HG02798 (cell line): Measurements from ENCODE around the gene ARL1.
"Not testable (repeated sequence)": the region's sequence is repeated elsewhere in the genome, so short reads cannot be mapped to it uniquely, and the experiment has no call there.

Source experiments
- ATAC-seq: cut with Tn5 transposase; IDR thresholded peaks from one replicate; pipeline ENCODE4 v1.9.1; 2021; ENCODE audit warnings: mild to moderate bottlenecking; ENCODE audit not compliant: unreplicated experiment, poor library complexity

Gene ARL1

GRCh38 chr12:101407436-101408345 lies at the start of gene ARL1:
TSS of gene ARL1 (minus strand) at chr12:101407772. CDS start at chr12:101407645, 127 bp downstream.
- peak; percentile 89 for ATAC-seq

- ATAC-seq = no peak
Observed at GRCh38 chr12:101455685-101456084, 48.1 kb upstream of the ARL1 start.

- ATAC-seq = no peak
Observed at GRCh38 chr12:101441461-101442224, 34.1 kb upstream of the ARL1 start.

DNA sequence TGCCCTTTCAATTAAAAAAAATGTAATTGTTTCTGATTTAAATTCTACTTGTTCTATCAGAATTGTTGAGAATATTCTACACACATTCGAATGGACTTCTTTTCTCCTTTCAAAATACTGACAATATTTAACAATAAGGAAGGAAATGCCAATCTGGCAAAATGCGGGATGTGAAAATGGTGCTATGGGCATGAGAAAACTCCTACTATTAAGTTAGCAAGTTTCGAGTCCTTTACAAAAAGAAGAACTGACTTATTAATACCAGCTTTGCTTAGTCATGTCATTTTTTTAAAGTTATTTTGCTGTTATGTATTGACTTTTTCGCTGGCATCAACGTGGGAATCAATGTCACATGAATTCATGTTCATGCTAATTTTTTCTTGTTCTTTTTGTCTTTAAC lies 31.7 kb upstream of the ARL1 start:
- ATAC-seq = no peak

DNA sequence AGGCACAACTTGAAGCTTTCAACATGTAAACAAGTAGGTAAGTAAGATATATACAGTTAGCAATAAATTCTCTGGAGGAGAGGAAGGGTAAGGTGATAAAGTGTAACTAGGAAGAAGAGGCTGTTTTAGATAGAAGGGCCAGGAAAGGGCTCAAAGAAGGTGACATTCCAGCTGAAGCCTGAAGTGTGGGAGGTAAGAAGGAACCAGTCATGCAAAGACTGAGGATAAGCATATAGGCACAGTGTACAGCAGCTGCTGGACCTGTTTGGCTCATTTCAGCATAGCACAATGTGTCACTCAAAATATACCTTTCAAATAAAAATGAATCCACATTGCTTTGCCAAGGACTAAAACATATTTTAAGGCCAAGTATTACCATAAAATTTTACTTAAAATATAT lies 28.6 kb upstream of the ARL1 start:
- no peak for ATAC-seq

- no peak for ATAC-seq
Observed at GRCh38 chr12:101430456-101430855, 22.9 kb upstream of the ARL1 start.

- no peak for ATAC-seq
Observed at GRCh38 chr12:101424620-101425019, 17.0 kb upstream of the ARL1 start.

DNA sequence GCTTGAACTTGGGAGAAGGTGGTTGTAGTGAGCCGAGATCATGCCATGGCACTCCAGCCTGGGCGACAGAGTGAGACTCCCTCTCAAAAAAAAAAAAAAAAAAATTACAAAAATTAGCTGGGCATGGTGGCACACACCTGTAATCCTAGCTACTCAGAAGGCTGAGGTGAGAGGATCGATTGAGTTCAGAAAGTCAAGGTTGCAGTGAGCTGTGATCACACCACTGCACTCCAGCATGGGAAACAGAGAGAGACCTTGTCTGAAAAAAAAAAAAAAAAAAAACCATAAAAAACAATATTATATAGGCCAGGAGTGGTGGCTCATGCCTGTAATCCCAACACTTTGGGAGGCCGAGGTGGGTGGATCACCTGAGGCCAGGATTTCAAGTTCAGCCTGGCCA lies 14.5 kb upstream of the ARL1 start:
- not testable (repeated sequence) for ATAC-seq

GRCh38 chr12:101415228-101415627 lies 7.7 kb upstream of the ARL1 start:
- no peak for ATAC-seq

DNA sequence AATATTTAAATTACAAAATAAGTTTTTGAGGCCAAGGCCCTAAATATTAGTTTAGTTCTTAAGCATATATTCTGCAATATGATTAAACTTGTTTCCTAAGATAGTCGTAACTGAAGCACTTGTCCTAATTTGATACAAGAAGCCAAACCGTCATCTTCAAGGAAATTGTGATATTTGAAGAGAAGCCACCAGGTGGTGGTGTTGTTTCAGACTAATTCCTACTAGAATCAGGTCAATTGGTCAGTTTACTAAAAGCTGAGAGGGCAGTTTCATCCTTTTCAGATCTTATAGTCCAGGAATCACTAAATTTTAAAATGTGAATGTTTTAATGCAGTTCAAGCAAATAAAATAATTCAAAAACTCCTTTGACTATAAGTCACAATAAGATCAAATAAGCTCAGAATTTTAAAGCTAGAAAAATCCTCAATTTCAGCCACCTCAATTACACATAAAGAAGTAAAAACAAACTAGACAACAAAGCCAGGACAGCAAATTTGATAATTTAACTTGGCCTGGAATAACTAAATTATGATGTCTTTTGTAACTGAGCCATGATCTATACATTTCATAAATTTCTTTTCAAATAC lies 7.1 kb upstream of the ARL1 start:
- ATAC-seq = peak; percentile 63

DNA sequence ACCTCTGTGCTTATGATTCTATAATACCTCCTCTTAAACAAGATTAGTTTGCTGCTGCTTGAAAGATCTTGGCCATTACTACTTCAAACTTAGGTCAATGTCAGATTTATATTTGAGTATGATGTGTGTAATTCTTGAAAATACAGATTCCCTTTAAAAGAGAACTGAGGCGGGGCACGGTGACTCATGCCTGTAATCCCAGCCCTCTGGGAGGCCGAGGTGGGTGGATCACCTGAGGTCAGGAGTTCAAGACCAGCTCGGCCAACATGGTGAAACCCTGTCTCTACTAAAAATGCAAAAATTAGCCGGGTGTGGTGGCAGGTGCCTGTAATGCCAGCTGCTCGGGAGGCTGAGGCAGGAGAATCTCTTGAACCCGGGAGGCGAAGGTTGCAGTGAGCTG lies 2.6 kb upstream of the ARL1 start:
- not testable (repeated sequence) for ATAC-seq

DNA sequence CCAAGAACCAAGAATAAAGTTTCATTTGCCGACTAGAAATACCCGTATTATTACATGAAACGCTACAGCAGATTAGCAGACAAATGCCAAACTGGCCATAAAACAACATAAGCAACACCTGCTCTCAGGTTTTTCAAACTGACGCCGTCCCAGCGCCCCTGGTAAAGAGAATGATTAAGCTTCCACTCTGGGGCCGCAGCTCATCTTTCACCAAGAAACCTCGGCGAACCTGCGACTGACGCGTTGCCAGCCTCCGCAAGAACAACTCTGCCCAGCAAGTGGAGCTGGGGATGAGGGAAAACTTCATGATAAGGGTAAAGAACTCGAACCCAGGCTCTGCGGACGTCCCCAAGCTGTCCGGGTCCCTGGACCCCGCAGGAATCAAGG lies 530 bp downstream of the ARL1 start:
- peak; percentile 21 for ATAC-seq

DNA sequence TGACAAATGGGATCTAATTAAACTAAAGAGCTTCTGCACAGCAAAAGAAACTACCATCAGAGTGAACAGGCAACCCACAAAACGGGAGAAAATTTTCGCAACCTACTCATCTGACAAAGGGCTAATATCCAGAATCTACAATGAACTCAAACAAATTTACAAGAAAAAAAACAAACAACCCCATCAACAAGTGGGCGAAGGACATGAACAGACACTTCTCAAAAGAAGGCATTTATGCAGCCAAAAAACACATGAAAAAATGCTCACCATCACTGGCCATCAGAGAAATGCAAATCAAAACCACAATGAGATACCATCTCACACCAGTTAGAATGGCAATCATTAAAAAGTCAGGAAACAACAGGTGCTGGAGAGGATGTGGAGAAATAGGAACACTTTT lies 16.4 kb downstream of the ARL1 start:
- not testable (repeated sequence) for ATAC-seq

DNA sequence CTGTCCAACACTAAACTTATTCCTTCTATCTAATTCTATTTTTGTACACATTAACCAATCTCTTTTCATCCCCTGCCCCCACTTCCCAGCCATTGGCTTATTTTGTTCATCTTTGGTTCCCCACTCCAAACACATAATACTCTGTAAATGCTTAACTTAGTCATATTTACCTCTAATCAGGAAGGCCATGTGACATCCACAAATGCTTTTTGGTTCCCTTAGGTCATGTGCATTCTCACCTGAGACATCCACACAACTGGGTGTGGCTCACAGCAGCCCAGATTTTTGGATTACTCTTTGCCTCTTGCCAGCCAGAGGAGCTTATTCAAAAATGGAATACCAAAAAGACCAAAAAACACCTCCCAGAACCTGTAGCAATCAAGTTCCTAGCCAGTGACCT lies 28.4 kb downstream of the ARL1 start:
- no peak for ATAC-seq

DNA sequence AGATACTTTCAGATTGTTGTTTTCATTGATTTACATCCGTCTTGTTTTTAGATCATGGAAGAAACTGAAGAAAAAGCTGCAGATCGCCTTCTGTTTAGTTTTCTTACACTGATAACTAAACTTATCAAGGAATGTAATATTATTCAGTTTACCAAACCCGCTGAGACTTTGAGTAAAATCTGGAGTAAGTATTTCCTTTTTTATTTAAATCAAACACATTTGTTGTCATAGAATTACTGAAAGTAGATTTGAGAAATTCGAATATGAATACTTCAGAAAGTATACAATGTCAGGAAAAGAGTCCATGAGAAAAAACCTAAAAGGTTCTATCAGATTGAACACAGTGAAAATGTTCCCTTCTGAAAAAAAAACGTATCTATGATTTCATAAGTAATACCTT lies 32.0 kb downstream of the ARL1 start:
- ATAC-seq = no peak

- no peak for ATAC-seq
Observed at GRCh38 chr12:101372431-101372830, 35.1 kb downstream of the ARL1 start.

GRCh38 chr12:101368016-101368415 lies 39.6 kb downstream of the ARL1 start:
- ATAC-seq = no peak

DNA sequence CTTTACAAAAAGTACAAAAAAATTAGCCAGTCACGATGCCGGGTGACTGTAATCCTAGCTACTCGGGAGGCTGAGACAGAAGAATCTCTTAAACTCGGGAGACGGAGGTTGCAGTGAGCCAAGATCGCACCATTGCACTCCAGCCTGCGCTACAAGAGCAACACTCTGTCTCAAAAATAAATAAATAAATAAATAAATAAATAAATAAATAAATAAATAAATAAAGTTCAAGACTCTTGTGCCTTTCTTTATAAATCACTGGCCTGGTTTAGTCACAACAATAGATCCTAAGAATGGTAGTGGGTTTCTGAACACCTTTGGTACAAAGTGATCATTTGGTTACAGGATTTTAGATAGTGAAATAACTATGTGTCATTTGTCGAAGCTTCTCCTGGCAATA lies 46.1 kb downstream of the ARL1 start:
- no peak for ATAC-seq

GRCh38 chr12:101356794-101357193 lies 50.8 kb downstream of the ARL1 start:
- ATAC-seq = no peak

DNA sequence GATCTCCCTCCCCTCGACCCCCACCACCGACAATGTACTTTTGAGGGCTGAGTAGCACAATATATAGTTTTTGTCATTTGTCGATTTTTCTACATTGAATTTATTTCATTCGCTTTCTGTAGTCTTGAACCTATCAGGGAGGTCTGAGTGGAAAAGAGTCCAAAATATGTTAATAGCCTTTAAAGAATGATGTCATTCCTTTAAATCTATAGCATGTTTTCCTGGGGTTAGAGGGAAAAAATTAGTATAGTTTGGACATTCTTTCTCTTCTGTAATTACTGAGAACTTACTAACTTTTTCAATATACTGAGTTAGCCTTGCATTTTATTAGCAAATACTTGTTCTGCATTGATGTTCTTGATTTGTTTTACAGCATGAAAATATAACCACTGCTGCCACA lies 55.9 kb downstream of the ARL1 start:
- no peak for ATAC-seq

- ATAC-seq = no peak
Observed at GRCh38 chr12:101343893-101344292, 63.7 kb downstream of the ARL1 start.
